ENCODE measurements around the gene TIGD2.

TIGD2 gene

GRCh38 chr4:89117115-89117514 lies 5.8 kb downstream of the TIGD2 start:
- TF ChIP-seq CREB1 (IDR thresholded peaks at IDR 0.05; ENCODE audit: low read depth) (no peak), FOXM1 (IDR thresholded peaks at IDR 0.05; ENCODE audit: borderline replicate concordance, low read depth) (no peak), MAX (IDR thresholded peaks at IDR 0.05) (no peak), NFIC (IDR thresholded peaks at IDR 0.05) (no peak), RAD21 (IDR thresholded peaks at IDR 0.05; ENCODE audit: low read depth) (no peak), USF1 (IDR thresholded peaks at IDR 0.05) (no peak), ZBTB7A (IDR thresholded peaks at IDR 0.05; ENCODE audit: low read depth) (no peak), EGR1 (IDR thresholded peaks at IDR 0.05) (no peak), CEBPB (IDR thresholded peaks at IDR 0.05) (no peak)

- TF ChIP-seq USF1 (IDR thresholded peaks at IDR 0.05) (no peak), NFIC (IDR thresholded peaks at IDR 0.05) (no peak), TAF1 (IDR thresholded peaks at IDR 0.05; ENCODE audit: low read depth) (no peak), FOXM1 (IDR thresholded peaks at IDR 0.05; ENCODE audit: borderline replicate concordance, low read depth) (no peak), TEAD4 (IDR thresholded peaks at IDR 0.05) (no peak), TCF12 (IDR thresholded peaks at IDR 0.05; ENCODE audit: low read depth) (no peak), EGR1 (IDR thresholded peaks at IDR 0.05) (no peak), ZBTB7A (IDR thresholded peaks at IDR 0.05; ENCODE audit: low read depth) (no peak), MAX (IDR thresholded peaks at IDR 0.05) (no peak), CREB1 (IDR thresholded peaks at IDR 0.05; ENCODE audit: low read depth) (no peak), CEBPB (IDR thresholded peaks at IDR 0.05) (no peak), EP300 (IDR thresholded peaks at IDR 0.05; ENCODE audit: borderline replicate concordance) (no peak), RAD21 (IDR thresholded peaks at IDR 0.05; ENCODE audit: low read depth) (no peak), REST (IDR thresholded peaks at IDR 0.05; ENCODE audit: low read depth) (no peak), YY1 (IDR thresholded peaks at IDR 0.05; ENCODE audit: low read depth) (no peak)
These were observed 7.8 kb downstream of the TIGD2 start for GRCh38 chr4:89119166-89119565.

GRCh38 chr4:89119836-89120235 lies 8.5 kb downstream of the TIGD2 start:
- TF ChIP-seq TEAD4 (IDR thresholded peaks at IDR 0.05) (no peak), TAF1 (IDR thresholded peaks at IDR 0.05; ENCODE audit: low read depth) (no peak), FOXM1 (IDR thresholded peaks at IDR 0.05; ENCODE audit: borderline replicate concordance, low read depth) (no peak), RAD21 (IDR thresholded peaks at IDR 0.05; ENCODE audit: low read depth) (no peak), USF1 (IDR thresholded peaks at IDR 0.05) (no peak), REST (IDR thresholded peaks at IDR 0.05; ENCODE audit: low read depth) (no peak), NFIC (IDR thresholded peaks at IDR 0.05) (no peak), TCF12 (IDR thresholded peaks at IDR 0.05; ENCODE audit: low read depth) (no peak), EGR1 (IDR thresholded peaks at IDR 0.05) (no peak), CEBPB (IDR thresholded peaks at IDR 0.05) (no peak), MAX (IDR thresholded peaks at IDR 0.05) (no peak), YY1 (IDR thresholded peaks at IDR 0.05; ENCODE audit: low read depth) (no peak), ZBTB7A (IDR thresholded peaks at IDR 0.05; ENCODE audit: low read depth) (no peak), EP300 (IDR thresholded peaks at IDR 0.05; ENCODE audit: borderline replicate concordance) (no peak), CREB1 (IDR thresholded peaks at IDR 0.05; ENCODE audit: low read depth) (no peak)

GRCh38 chr4:89121387-89122068 lies 10.2 kb downstream of the TIGD2 start:
- TF ChIP-seq TEAD4 (IDR thresholded peaks at IDR 0.05) (no peak), USF1 (IDR thresholded peaks at IDR 0.05) (no peak), NFIC (IDR thresholded peaks at IDR 0.05) (no peak), FOXM1 (IDR thresholded peaks at IDR 0.05; ENCODE audit: borderline replicate concordance, low read depth) (no peak), RAD21 (IDR thresholded peaks at IDR 0.05; ENCODE audit: low read depth) (no peak), CREB1 (IDR thresholded peaks at IDR 0.05; ENCODE audit: low read depth) (no peak), EGR1 (IDR thresholded peaks at IDR 0.05) (no peak), REST (IDR thresholded peaks at IDR 0.05; ENCODE audit: low read depth) (no peak), TAF1 (IDR thresholded peaks at IDR 0.05; ENCODE audit: low read depth) (no peak), EP300 (IDR thresholded peaks at IDR 0.05; ENCODE audit: borderline replicate concordance) (no peak), CEBPB (IDR thresholded peaks at IDR 0.05) (no peak), MAX (IDR thresholded peaks at IDR 0.05) (no peak), YY1 (IDR thresholded peaks at IDR 0.05; ENCODE audit: low read depth) (no peak), TCF12 (IDR thresholded peaks at IDR 0.05; ENCODE audit: low read depth) (no peak), ZBTB7A (IDR thresholded peaks at IDR 0.05; ENCODE audit: low read depth) (no peak)
